Measurements from ENCODE around the gene CRACDL.

Gene CRACDL

GRCh38 chr2:98822301-98823164, 113.5 kb downstream of the CRACDL start:
- DNase-seq = no peak

DNA sequence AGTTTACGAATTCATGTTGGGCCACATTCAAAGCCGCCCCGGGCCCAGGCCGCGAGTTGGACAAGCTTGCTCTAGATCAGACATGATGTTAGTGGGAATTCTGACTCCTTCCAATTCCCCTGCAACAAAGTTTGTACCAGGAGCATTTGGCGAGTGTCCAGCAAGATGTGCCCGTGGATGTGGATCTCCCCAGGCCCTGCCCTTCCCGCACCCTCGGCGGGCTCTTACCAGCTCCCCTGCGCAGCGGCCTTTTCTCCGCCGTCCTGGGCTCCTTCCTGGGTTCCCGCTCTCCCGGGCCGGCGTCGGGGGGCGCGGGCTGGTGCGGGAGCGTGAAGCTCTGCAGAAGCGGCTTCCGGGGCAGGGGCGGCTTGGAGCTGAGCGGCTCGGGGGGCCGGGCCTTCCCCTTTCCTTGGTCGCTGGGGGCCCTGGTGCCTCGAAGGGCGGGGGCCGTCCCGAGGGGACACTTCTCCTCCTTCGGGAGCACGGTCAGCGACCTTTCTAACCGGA, 114.3 kb downstream of the CRACDL start:
- no peak for DNase-seq

GRCh38 chr2:98819231-98819766, 116.7 kb downstream of the CRACDL start:
- no peak for DNase-seq

GRCh38 chr2:98818164-98818563, 117.9 kb downstream of the CRACDL start:
- no peak for DNase-seq

- no peak for DNase-seq
Observed at GRCh38 chr2:98816281-98816680, 119.7 kb downstream of the CRACDL start.

DNA sequence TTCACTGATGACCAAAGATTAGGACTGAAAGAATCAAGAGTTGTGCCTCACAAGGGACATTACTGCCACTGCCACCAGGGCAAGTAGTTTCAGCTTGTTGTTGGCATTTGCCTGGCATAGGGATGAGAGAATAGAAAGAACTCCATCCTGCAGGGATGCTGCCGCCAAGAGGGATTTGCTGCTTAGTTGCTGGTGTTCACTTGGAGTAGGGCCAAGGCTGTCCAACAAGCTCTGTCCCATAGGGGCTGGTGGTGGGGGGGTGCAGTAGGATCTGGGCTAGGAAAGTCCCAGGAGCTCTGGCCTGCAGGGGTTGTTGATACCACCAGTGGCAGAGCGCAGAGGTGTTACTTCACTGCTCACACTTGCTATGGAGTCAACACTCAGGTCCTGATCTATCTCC, 120.2 kb downstream of the CRACDL start:
- no peak for DNase-seq

- DNase-seq = no peak
Observed at GRCh38 chr2:98811766-98812165, 124.3 kb downstream of the CRACDL start.

- DNase-seq = no peak
Observed at GRCh38 chr2:98810588-98810928, 125.5 kb downstream of the CRACDL start.

GRCh38 chr2:98809878-98810587, 126.0 kb downstream of the CRACDL start:
- no peak for DNase-seq

DNA sequence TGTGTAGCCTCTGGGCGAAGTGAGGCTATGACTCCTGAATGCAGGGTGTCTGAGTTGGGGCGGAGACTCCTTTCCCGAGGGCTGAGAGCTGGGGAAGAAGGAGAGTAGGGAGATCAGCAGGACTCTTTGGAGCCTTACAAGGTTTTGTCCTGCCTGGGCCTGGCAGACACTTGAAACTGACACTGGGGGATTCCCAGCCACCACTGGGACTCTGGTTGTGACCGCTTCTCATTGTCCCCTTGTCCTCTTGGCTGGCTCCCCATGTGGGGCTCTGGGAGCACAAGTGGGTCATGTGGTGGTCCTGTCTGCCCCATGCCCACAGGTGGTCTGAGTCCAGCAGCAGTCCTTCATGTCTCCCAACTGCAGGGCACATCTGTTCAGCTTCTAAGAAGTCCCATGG, 126.9 kb downstream of the CRACDL start:
- no peak for DNase-seq

DNA sequence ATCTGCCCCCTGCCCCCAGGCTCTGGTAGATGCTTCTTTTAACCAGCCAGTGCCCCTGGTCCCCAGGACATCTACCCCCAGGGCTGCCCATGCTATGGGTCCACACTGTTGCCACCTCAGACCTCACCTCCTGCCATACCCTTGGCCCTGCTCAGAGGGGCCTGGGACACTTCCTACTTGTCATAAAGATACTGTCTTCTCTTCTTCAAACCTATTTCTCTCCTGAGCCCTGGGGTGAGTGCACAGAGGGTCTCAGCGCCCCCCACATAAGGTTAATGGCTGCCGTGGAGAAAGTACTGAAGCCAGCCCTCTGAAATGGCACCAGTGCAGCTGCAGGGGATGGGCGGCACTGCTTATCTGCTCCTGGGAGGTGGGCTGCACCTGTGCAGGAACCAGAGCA, 127.5 kb downstream of the CRACDL start:
- DNase-seq = no peak

- DNase-seq = no peak
Observed at GRCh38 chr2:98807929-98808328, 128.1 kb downstream of the CRACDL start.

DNA sequence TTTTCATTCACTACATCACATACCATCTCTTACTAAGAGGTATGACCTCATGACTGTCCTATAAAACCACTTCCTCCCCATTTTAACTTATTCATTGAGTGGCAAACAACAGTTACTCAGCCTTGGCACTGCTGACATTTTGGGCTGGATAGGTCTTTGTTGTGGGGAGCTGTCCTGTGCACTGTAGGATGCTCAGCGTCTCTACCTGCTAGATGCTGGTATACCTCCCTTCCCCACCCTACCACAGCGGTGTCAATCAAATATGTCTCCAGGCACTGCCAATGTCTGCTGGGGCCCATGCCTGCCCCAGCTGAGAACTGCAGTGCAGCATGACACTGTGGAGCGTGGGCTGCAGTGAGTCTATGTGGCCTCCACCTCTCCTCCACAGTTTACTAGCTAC, 128.8 kb downstream of the CRACDL start:
- no peak for DNase-seq

DNA sequence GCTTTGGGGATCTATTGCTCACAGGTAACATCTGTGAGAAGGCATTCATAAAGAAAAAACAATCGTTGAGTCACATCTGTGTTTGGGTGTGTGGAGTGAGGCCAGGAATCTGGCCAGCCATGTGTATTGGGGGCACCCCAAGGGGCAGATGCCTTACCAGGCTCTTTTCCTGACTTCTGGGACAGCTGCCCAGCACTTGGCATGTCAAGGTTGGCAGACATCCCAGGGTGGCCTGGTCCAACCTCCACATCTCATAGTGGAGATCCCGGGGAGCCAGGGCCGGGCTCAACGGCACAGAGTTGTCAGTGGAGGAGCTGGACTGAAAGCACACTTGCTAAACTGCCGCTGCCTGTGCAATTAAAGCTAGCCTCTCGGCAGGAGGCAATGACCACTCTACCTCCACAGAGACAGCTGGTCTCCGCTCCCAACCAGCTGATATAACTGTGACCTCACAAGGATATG, 129.8 kb downstream of the CRACDL start:
- peak; percentile 12 for DNase-seq

DNA sequence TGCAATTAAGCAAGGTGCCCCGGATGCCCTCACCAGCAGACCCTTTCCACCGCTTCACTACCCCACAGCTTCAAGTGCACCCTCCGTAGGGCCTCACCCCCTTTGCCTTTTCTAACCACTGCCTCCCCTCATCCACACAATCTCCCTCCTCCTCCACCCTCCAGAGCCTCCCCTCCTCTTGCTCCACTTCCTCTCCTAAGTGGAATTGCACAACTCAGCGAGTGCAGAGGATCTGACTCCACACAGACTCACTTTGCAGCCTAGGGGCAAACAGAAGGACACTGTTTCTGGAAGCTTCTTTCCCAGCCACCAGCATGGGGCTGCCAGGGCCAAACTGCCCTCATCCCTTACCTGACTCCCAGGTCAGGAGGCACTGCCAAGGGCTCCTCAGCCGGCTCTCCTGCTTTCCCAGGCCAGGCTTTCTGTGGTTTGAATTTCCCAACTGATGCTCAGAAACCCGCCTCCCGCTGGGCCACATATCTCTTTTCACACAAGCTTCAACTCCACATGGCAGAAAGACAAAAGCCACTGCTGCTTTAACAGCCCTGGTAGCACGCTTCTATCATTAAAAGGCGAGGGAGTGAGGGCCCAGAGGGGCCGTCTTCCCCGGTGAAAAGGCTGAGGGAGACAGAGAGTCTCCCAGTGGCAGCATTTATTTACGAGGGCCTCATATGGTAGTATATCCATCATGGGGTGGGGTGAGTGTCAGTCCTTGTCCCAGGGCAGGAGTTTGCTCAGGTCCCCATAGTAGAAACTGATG, 130.4 kb downstream of the CRACDL start:
- DNase-seq = peak; percentile 23

DNA sequence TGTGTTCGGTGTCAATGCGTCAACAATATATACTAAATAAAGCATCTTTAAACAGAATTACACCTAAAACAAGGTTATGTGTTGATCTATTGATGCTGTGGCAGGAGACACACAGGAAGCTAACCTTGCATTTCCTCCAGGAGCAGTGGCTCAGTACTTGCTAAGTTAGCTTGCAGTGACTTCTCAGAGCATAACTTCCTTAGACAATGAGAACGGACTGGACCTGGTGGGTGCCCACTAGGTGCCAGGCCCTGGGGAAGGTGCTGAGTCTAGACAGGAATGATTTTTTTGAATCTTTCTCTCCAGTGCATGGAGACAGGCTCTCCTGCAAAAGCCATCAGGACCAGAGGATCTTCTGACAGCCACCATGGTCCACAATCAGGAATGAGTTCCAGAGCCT, 131.3 kb downstream of the CRACDL start:
- DNase-seq = no peak

GRCh38 chr2:98804265-98804650, 131.8 kb downstream of the CRACDL start:
- no peak for DNase-seq

- no peak for DNase-seq
Observed at GRCh38 chr2:98803405-98804264, 132.4 kb downstream of the CRACDL start.

GRCh38 chr2:98802344-98802743, 133.7 kb downstream of the CRACDL start:
- no peak for DNase-seq

DNA sequence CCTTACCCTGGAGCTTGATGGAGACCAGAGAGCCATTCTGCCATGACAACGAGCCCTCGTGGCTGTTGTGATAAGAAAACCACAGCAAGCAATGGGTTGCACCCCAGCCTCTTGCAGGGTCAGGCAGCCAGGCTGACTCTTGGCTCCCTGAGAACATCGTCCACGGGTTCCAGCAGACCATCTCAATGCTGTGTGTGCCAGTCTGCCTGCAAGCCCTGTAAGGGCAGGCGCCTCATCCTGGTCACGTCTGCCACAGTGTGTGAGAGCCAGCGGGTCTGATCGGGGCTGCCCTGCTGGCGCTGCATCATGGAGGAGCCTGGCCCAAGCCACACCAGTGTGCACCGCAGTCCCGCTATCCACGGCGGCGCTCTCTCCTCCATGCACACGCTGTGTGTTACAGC, 134.1 kb downstream of the CRACDL start:
- no peak for DNase-seq

DNA sequence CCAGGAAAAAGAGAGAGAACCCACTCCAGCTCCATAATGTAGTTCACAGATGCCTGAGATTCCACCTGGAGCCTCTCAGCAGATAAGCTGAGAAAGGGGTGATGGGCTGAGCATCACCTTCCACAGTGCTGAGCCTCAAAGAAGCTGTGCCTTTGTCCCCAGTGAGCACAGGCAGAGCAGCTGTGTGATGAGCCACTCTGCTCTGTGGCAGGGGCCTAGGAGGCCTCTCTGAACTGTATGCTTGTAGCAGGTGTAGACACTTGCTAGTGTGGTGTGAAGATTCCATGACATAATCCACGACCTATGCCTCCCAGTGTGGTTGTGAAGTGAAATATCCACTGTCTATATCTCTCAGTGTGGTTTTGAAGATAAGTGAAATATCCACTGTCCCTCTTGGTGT, 134.7 kb downstream of the CRACDL start:
- no peak for DNase-seq
